Left lung (tissue), 10 donors: ENCODE data around the gene MEIS1. TPM values are rescaled to one million over a fixed set of nuclear protein-coding genes. Genes with fewer than 3 reads are reported as not detected.
A peak's percentile ranks its signal among the peaks of the same experiment; 100 is the strongest.

Experiments
- ATAC-seq: fragments of 200-7000 bp; cut with Tn5 transposase; one replicate; pipeline ENCODE4 v1.9.1; 2020; ENCODE audit warnings: moderate library complexity
- DNase-seq, 4 donors: peaks; one replicate each; pipeline ENCODE4 v3.0.0-alpha.2; 2013 to 2020
- H3K27ac ChIP-seq, 2 donors: fragments of 200-600 bp; sonication (generic) in 1 of 2; one replicate each; pipeline versions ENCODE4 v1.5.0 to v1.8.0; 2020 to 2021
- H3K27me3 ChIP-seq, 2 donors: fragments of 200-600 bp; sonication (generic) in 1 of 2; one replicate each; pipeline versions ENCODE4 v1.5.0 to v1.8.0; 2020 to 2021
- H3K36me3 ChIP-seq, 2 donors: fragments of 200-600 bp; sonication (generic) in 1 of 2; one replicate each; pipeline versions ENCODE4 v1.5.0 to v1.8.0; 2020 to 2021
- H3K4me1 ChIP-seq, 2 donors: fragments of 200-600 bp; one replicate each; pipeline ENCODE4 v1.8.0; 2021
- H3K4me3 ChIP-seq, 2 donors: fragments of 200-600 bp; sonication (generic) in 1 of 2; one replicate each; pipeline versions ENCODE4 v1.5.0 to v1.8.0; 2020 to 2021; ENCODE audit warnings: mild to moderate bottlenecking in 1 of 2
- H3K9me3 ChIP-seq, 2 donors: fragments of 200-600 bp; sonication (generic) in 1 of 2; one replicate each; pipeline versions ENCODE4 v1.5.0 to v1.8.0; 2020 to 2021
- intact Hi-C, 2 donors: fragments of 100-400 bp; cut with DNase I; formaldehyde crosslinking; loops; one replicate each; pipeline versions ENCODE4 v1.11.2 to v1.14.2; 2022
- polyA plus RNA-seq, 6 donors: library from polyadenylated mRNA; unstranded; fragments of 120-200 nt; gene quantifications; one replicate each; pipeline ENCODE4 v1.2.1, GENCODE V29; 2013; ENCODE audit not compliant: insufficient read length in 6 of 6
- total RNA-seq, 2 donors: library from RNA; stranded (reverse); fragmentation: NEBNext Ultra II Directional; extraction: Animal tissue kit (Norgen Biotek cat#: 25700); gene quantifications; one replicate each; pipeline ENCODE4 v1.2.1, GENCODE V29; 2021
- TF ChIP-seq, protein P1 (sequence below), 2 donors: fragments of 200-600 bp; sonication (generic) in 1 of 2; IDR thresholded peaks; one replicate each; pipeline versions ENCODE4 v1.5.0 to v1.8.0; 2021; ENCODE audit warnings: antibody characterized with exemption in 2 of 2
- donor health status: DM: no; HTN: yes; CAD: no.
- donor health status: DM: no; HTN: no; CAD: no.

MEIS1 gene
- total and polyA plus RNA-seq, 8 donors: 54.3 to 193 (median 163) TPM

DNA sequence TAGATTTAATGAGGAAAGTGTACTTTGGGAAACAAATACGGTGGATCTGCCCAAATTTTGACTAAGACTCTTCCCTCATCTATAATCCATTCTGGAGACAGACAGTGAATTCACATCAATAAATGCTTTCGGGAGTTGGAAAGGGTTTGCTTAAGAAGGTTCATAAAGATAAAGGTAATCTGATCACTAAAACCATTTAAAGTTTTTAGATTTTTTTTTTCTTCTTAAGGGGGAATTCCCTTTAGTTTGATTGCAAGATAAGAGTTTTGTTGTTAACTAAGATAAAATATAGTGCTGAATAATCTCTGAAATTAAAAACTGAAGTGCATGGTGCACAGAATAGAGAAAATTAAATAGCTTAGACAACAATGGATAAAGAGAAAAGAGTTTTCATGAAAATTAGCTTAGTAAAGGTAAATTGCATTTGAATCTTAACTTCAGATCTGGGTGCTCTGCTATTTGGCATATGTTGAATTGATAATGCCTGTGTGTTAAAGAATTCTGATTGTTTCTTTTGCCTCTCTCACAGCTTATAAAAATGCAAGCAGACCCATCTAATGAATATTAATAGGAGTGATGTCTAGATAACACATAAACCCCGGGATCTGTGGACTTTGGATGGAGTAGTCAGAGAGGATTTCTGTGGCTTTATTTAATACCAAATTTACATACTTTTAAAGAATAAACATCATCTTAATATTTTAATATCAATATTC is 100.8 kb downstream of the MEIS1 start:
- no peak overlapping the region for H3K4me3 ChIP-seq
- TF ChIP-seq, protein P1, sequence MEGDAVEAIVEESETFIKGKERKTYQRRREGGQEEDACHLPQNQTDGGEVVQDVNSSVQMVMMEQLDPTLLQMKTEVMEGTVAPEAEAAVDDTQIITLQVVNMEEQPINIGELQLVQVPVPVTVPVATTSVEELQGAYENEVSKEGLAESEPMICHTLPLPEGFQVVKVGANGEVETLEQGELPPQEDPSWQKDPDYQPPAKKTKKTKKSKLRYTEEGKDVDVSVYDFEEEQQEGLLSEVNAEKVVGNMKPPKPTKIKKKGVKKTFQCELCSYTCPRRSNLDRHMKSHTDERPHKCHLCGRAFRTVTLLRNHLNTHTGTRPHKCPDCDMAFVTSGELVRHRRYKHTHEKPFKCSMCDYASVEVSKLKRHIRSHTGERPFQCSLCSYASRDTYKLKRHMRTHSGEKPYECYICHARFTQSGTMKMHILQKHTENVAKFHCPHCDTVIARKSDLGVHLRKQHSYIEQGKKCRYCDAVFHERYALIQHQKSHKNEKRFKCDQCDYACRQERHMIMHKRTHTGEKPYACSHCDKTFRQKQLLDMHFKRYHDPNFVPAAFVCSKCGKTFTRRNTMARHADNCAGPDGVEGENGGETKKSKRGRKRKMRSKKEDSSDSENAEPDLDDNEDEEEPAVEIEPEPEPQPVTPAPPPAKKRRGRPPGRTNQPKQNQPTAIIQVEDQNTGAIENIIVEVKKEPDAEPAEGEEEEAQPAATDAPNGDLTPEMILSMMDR (IDR thresholded peaks at IDR 0.05): no peak
- intact Hi-C loops: no loop called here
- no peaks in the 10 kb centered on the region for H3K4me1 ChIP-seq
- no peak overlapping the region for H3K27ac ChIP-seq
- DNase-seq (no peak), ATAC-seq (no peak)
- no peaks in the 10 kb centered on the region for H3K36me3 ChIP-seq
- H3K9me3 ChIP-seq: no peaks in the 10 kb centered on the region
- H3K27me3 ChIP-seq: no peaks in the 10 kb centered on the region

GRCh38 chr2:66536290-66536673 is 101.4 kb downstream of the MEIS1 start:
- Histone ChIP-seq H3K9me3 (no peaks in the 10 kb centered on the region), H3K36me3 (no peaks in the 10 kb centered on the region), H3K27me3 (no peaks in the 10 kb centered on the region), H3K4me3 (no peak overlapping the region), H3K4me1 (no peaks in the 10 kb centered on the region), H3K27ac (no peak overlapping the region)
- intact Hi-C loops: no loop called here
- DNase-seq: no peak
- TF ChIP-seq, protein P1 (IDR thresholded peaks at IDR 0.05): no peak
- no peak for ATAC-seq

- Histone ChIP-seq H3K27me3 (no peaks in the 10 kb centered on the region), H3K36me3 (no peaks in the 10 kb centered on the region), H3K27ac (no peak overlapping the region), H3K4me1 (no peaks in the 10 kb centered on the region), H3K9me3 (no peaks in the 10 kb centered on the region), H3K4me3 (no peak overlapping the region)
- intact Hi-C loops: no loop called here
- DNase-seq: peak in 2 of 4 donors; percentile 53 to 57
- no peak for ATAC-seq
- TF ChIP-seq, protein P1 (IDR thresholded peaks at IDR 0.05): no peak
Observed at GRCh38 chr2:66536997-66537396, 102.1 kb downstream of the MEIS1 start.

DNA sequence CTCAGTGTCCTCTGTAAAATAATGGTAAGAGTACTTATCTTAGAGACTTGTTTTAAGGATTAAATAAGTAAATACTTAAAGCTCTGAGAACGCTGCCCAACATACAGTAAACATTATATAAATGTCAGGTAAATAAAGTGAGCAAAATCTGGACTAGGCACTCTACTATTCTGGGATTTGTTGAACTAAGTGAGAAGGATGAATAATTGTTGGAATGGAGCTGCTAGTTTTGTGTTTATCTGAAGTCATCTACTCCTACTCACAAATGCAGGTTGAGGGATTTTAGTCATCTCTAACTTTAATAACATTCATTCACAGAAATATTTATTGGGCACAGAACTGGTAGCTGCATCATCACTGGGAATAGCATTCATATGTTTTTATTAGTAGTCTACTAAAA is 103.4 kb downstream of the MEIS1 start:
- TF ChIP-seq, protein P1 (IDR thresholded peaks at IDR 0.05): no peak
- no peaks in the 10 kb centered on the region for H3K9me3 ChIP-seq
- no peaks in the 10 kb centered on the region for H3K36me3 ChIP-seq
- H3K27me3 ChIP-seq: no peaks in the 10 kb centered on the region
- H3K27ac ChIP-seq: no peak overlapping the region
- intact Hi-C loops: no loop called here
- no peaks in the 10 kb centered on the region for H3K4me1 ChIP-seq
- ATAC-seq: no peak
- no peak overlapping the region for H3K4me3 ChIP-seq
- DNase-seq: no peak

DNA sequence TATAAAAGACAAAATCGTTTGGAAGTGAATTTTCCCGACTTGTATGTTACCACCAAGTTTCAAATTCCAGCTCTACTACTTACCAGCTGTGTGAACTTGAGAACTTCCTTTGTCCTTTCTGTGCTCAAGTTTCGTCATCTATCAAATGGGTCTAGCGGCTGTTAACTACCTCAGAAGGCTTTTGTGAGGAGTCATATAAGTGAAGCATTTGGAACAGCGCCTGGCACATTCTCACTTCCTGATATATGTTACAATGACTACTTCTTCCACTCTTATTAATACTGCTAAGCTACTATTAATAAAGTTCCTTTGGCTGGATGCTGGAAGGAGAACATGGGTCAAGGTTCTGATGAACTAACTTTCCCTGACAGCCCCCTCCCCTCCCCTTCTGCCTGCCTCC is 104.5 kb downstream of the MEIS1 start:
- Histone ChIP-seq H3K9me3 (no peaks in the 10 kb centered on the region), H3K27ac (no peak overlapping the region), H3K36me3 (no peaks in the 10 kb centered on the region), H3K4me1 (no peaks in the 10 kb centered on the region), H3K27me3 (no peaks in the 10 kb centered on the region), H3K4me3 (no peak overlapping the region)
- ATAC-seq (no peak), DNase-seq (no peak)
- intact Hi-C loops: no loop called here
- TF ChIP-seq, protein P1 (IDR thresholded peaks at IDR 0.05): no peak
